Measurements from ENCODE around the gene ZC3H8. TPM values are rescaled to one million over a fixed set of nuclear protein-coding genes. Genes with fewer than 3 reads are reported as not detected.
"Not testable (repeated sequence)": the region's sequence is repeated elsewhere in the genome, so short reads cannot be mapped to it uniquely, and the experiment has no call there.

The ZC3H8 gene
- polyA plus RNA-seq, 4 donors = 12.7 to 23.1 (median 21.1) TPM

DNA sequence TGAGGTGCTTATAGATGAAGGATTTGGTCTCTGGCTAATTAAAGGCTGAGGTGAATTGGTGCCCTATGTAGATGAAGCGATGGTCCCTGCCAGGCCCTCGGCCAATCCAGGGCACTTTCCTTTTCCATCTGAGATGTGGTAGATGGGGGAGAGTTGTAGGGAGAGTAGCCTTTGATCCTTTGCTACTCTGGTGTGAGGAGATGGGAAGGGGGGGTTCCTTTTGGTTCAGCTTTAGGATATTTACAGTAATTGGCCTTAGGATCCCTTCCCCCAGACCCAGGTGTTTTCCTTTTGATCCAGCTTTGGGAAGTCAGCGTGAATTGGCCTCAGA, 5.4 kb upstream of the ZC3H8 start:
- DNase-seq (ENCODE audit: low read depth in 4 of 4, low spot score in 3 of 4) = no peak

DNA sequence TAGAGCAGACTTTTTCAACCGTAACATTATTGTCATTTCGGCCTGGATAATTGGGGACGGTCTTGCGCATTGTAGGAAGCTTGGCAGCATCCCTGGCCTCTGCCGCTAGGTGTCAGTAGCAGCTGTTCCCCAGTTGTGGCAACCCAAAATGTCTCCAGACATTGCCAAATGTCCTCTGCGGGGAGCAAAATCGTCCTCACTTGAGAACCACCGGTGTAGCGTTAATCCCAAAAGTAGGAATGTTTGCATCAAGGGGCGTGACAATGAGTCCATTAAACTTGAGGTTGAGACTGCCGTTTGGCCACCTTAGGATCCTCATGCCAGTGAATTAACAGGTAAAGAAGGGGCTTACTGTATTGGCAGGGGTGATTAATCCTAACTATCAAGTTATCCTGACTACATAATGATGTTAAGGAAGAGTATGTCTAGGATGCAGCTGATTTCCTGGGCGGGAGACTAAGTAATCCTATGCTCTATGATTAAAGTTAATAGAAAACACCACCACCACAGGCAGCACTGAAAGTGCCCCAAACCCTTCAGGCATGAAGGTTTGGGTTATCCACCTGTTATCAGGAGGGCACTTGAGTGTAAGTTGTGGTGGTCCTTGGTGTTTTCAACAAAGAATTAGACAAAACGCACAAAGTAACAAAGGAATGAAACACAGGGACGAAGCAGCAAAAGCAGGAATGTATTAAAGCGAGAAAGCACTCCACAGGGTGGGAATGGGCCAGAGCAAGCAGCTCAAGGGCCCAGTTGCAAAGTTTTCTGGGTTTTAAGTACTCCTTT, 4.9 kb upstream of the ZC3H8 start:
- DNase-seq (ENCODE audit: low read depth in 4 of 4, low spot score in 3 of 4) = peak in 2 of 4 donors; percentile 52 to 60

GRCh38 chr2:112257575-112257974, 2.7 kb upstream of the ZC3H8 start:
- no peak for DNase-seq (ENCODE audit: low read depth in 4 of 4, low spot score in 3 of 4)

DNA sequence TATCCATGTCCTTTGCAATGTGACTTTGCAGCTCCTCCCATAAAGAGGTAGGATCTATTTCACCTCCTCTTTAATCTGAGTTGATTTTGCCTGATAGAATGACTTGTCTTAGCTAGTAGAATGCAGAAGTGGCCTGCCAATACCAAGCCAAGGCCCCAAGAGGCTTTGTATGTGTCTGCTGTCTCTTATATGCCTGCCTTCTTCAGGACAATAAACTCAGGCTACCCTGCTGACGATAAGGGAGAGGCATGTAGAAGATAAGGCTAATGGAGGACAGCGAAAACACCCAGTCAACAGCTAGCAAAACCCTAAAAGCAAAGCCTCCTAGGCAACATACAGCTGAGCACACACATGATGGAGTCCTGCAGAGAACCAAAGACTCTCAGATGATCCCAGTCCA, 1.8 kb upstream of the ZC3H8 start:
- DNase-seq (ENCODE audit: low read depth in 4 of 4, low spot score in 3 of 4) = no peak

DNA sequence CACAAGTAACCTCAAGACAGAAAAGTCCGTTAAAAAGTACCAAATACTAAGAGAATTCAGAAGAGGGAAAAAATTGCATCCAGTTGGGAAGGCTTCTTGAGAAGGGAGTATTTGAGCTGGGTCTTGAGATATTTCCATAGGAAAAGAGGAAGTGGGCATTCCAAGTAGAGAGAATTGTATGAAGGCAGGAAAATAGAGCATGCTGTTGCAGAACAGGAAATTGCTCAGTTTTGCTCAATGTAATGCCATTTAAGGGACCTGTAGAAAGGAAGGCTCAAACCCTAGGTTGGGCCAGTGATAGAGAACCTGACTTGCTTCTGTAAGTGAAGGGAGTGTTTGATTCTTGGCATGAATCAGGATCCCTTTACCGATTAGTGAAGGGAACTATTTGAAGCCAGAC, 1.0 kb upstream of the ZC3H8 start:
- no peak for DNase-seq (ENCODE audit: low read depth in 4 of 4, low spot score in 3 of 4)

- no peak for DNase-seq (ENCODE audit: low read depth in 4 of 4, low spot score in 3 of 4)
These were observed 1.5 kb downstream of the ZC3H8 start for GRCh38 chr2:112253261-112253815.

DNA sequence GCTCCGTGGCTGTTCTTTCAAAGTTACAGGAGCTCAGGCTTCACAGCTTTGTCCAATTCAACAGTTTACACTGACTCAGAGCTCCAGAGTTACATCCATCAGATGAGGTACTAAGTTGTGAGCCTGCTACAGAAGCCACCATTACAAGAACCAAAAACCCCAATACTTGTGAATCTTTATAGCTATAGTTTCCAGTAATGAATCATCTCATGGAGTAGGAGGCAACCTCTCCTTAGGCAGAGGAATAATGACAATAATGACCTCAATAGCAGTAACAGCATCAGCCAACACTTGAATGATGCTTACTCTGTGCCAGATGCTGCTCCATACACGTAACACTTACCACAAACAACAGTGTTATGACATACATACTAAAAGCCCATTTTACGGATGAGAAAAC, 3.6 kb downstream of the ZC3H8 start:
- no peak for DNase-seq (ENCODE audit: low read depth in 4 of 4, low spot score in 3 of 4)

- no peak for DNase-seq (ENCODE audit: low read depth in 4 of 4, low spot score in 3 of 4)
These were observed 10.0 kb downstream of the ZC3H8 start for GRCh38 chr2:112244854-112245253.

DNA sequence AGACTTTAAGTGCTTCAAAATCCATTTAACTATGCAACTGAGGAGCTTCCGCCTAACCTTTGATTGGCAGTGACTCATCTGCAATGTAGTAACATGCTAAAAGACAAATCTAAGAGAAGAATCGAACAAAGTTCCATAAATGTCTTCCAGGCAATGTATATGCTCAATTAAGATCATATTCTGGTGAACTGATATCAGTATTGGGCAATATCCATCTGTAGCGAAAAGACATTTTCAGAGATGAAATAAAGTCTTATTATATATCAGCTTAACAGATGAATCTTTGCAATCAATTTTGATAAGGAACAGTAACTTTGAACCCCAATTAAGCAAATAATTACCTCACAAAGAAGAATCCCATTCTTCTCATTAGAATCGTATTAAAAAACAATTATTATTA, 11.6 kb downstream of the ZC3H8 start:
- no peak for DNase-seq (ENCODE audit: low read depth in 4 of 4, low spot score in 3 of 4)

GRCh38 chr2:112242384-112242783, 12.5 kb downstream of the ZC3H8 start:
- no peak for DNase-seq (ENCODE audit: low read depth in 4 of 4, low spot score in 3 of 4)

- DNase-seq (ENCODE audit: low read depth in 4 of 4, low spot score in 3 of 4) = no peak
These were observed 15.0 kb downstream of the ZC3H8 start for GRCh38 chr2:112239862-112240261.

DNA sequence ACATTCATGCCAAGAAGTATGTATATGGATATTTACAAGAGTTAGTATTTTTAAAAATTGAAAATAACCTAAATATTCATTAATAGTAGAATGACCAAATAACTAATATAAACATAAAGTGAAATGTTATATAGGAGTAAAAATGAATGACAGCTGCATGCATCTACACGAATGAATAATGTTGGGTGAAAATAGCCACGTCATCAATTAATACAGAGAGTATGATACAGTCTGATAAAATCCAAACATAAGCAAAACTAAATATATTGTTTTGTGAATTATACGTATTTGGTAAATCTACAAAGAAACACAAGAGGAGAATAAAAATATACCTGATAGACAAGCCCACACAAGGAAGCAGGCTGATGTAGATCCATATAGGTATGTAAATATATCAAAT, 24.5 kb downstream of the ZC3H8 start:
- no peak for DNase-seq (ENCODE audit: low read depth in 4 of 4, low spot score in 3 of 4)

GRCh38 chr2:112229348-112229747, 25.5 kb downstream of the ZC3H8 start:
- DNase-seq (ENCODE audit: low read depth in 4 of 4, low spot score in 3 of 4) = no peak

- DNase-seq (ENCODE audit: low read depth in 4 of 4, low spot score in 3 of 4) = no peak
These were observed 34.0 kb downstream of the ZC3H8 start for GRCh38 chr2:112220831-112221230.

GRCh38 chr2:112220186-112220585, 34.7 kb downstream of the ZC3H8 start:
- DNase-seq (ENCODE audit: low read depth in 4 of 4, low spot score in 3 of 4) = no peak

GRCh38 chr2:112217854-112218253, 37.0 kb downstream of the ZC3H8 start:
- no peak for DNase-seq (ENCODE audit: low read depth in 4 of 4, low spot score in 3 of 4)

GRCh38 chr2:112216167-112216566, 38.7 kb downstream of the ZC3H8 start:
- DNase-seq (ENCODE audit: low read depth in 4 of 4, low spot score in 3 of 4) = no peak

- DNase-seq (ENCODE audit: low read depth in 4 of 4, low spot score in 3 of 4) = not testable (repeated sequence)
These were observed 46.9 kb downstream of the ZC3H8 start for GRCh38 chr2:112207905-112208304.

DNA sequence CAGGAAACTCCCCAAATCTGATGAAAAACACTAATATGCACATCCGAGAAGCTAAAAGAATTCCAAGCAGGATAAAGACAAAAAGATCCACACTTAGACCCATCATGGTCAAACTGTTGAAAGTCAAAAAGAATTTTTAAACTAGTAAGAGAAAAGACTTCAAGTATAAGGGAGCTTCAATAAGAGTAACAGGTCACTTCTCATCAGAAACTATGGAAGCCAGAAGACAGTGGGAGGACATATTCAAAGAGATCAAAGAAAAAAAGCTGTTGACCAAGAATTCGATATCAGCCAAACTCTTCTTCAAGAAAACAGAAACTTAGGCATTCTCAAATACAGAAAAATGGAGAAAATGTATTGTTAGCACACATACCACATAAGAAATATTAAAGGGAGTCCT, 50.4 kb downstream of the ZC3H8 start:
- DNase-seq (ENCODE audit: low read depth in 4 of 4, low spot score in 3 of 4) = no peak

DNA sequence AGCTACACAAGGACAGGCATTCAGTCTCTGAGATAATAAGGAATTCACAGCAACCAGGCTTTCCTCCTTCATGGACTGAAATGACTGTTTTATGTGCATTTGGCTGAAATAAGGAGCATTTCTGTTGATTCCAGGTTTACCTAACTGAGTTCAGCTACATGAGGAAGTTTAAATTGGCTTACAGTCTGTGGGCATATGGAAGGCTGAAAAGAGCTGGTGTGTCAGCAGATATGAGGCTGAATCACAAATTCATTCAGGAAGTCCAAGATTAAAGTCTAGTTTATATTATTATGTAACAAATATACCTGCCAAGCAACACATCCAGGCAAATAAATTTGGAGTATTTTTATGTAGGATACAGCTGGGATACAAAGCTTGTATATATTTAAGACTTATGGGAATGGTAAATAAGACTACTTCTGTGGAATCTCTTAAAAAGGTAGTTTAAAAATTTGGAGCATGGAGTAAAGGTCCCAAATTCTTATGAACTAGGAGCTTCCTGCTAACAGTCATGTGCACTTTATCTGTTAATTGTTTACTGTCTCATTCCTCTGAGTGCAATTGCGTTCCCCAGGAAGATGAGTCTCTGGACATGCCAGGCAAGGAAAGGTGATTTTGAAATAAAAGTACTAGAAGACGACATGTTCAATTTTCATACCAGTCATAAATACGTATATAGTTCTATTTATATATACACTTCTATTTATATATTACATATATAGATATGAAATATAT, 53.0 kb downstream of the ZC3H8 start:
- no peak for DNase-seq (ENCODE audit: low read depth in 4 of 4, low spot score in 3 of 4)

GRCh38 chr2:112199188-112199587, 55.7 kb downstream of the ZC3H8 start:
- no peak for DNase-seq (ENCODE audit: low read depth in 4 of 4, low spot score in 3 of 4)

DNA sequence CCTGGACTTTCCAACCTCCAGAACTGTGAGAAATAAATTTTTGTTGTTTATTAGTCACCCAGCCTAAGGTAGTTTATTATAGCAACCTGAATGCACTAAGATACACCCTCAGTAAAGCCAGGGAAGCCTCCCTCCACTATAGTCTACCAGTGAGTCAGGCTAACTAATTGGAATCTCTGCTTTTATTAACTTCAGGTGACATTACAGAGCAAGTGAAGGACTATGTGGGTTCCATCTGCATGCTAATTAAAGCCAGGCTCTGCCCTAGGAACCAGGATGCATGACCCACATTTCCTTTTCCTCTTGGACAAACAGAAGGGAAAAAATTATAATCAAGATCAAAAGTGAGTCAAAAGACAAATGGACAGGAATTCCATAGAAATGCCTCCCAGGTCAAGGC, 56.1 kb downstream of the ZC3H8 start:
- no peak for DNase-seq (ENCODE audit: low read depth in 4 of 4, low spot score in 3 of 4)

All from left renal pelvis (tissue), 4 donors.